GM21515 (cell line): Measurements from ENCODE around the gene CNTNAP2.
A peak's percentile ranks its signal among the peaks of the same experiment; 100 is the strongest.
"Not testable (repeated sequence)": the region's sequence is repeated elsewhere in the genome, so short reads cannot be mapped to it uniquely, and the experiment has no call there.

Source experiments
- ATAC-seq: cut with Tn5 transposase; IDR thresholded peaks from one replicate; pipeline ENCODE4 v1.9.1; 2021; ENCODE audit not compliant: unreplicated experiment

CNTNAP2 gene

DNA sequence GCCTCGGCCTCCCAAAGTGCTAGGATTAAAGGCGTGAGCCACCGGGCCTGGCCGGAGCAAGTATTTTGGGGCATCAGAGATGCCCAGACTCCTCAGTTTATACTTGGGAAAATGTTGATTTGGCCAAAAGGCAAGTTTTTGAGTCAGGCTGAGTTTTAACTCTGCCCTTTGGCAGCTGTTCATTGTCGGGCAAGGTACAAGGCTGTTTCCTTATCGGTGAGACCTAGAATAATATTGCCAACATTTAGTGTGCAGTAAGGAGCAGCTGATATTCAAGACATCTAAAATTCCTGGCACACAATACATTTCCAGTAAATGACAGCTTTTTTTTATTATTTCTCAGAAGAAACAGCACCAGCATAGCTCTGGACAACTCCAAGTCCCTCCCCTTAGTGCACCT is 2326.3 kb downstream of the CNTNAP2 start:
- no peak for ATAC-seq

GRCh38 chr7:148445260-148446044 is 2328.9 kb downstream of the CNTNAP2 start:
- ATAC-seq = no peak

DNA sequence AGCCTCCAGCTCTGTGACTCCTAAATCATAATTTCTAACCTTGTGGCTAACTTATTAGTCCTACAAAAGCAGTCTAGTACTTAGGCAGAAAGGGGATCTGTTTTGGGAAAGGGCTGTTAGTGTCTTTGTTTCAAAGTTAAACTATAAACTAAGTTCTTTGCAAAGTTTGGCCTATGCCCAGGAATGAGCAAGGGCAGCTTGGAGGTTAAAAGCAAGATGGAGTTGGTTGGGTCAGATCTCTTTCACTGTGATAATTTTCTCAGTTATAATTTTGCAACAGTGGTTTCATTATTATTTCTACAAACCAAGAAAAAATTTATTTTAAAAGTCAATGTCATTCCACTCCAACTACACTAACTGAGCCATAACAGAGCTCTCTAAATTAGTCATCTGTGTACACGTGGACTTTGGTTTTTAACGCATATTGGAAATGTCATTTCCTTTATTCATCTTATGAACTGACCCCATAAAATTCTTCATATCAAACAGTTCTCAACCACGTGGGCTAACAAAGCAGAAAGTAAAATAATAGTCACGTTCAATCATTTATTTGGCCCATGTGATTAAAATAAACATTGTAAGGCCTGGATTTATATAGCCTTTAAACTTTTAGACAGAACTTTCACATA is 2330.7 kb downstream of the CNTNAP2 start:
- ATAC-seq = peak; percentile 90

- not testable (repeated sequence) for ATAC-seq
These were observed 2334.9 kb downstream of the CNTNAP2 start for GRCh38 chr7:148451526-148451925.

DNA sequence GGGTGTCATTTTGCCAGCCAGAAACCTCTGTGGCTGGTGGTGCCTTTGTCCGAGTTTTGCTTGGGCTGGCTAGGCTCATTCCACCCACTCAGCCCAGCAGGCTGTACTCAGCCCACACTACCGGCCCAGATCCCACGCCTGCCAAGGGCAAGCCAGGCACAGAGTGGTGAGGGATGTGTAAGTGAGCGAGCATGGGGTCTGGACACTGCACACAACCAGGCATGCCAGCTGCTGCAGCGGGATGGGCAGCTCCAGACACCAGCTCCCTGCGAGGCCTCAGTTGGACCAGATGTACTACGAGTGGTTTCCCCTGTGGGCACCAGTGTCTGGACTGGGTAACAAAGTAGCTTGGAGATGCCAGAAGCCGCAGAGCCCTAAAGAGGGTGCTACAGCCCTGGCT is 2339.8 kb downstream of the CNTNAP2 start:
- ATAC-seq = no peak

DNA sequence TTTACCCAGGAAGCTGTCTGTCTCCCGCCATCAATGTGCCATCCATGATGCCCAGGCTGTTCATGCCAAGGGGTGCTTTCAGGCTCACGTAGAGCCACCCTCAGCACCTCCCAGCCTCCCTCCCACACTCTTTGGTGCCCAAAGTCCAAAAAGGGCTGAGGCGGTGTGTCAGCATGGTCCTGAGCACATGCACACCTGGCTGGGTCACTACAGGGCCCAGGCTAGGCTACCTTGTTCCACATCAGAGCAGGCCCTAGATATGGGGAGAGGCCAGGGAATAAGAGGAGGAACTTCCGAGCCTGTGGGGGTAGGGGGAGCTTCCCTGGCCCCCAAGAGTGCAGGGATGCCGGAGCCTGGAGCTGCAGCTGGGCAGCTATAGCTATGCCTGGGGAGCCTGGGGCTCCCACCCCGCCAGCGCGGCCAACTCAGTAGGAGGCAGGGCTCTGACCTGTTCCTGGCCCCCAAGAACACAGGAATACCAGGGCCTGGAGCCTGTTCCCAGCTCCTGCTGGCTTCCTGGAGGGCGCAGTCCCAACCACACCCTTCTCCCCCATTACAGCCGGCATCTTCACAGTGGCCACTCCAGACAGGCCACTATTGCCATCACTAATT is 2340.8 kb downstream of the CNTNAP2 start:
- ATAC-seq = no peak

DNA sequence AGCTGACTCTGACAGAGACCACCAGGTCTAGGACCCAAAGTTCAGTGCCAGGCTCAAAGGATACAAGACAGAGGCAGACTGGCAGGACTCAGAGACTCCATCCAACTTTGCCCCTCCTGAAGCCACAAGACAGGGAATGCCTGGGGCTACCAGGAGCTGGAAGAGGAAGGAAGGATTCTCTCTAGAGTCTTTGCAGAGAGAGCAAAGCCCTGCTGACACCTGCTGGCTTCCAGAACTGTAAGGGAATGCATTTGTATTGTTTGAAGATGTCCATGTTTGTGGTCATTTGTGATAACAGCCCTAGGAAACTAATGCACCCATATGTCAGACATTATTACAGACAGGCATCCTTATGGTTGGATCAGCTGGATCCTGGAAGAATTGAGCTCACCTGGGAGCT is 2341.7 kb downstream of the CNTNAP2 start:
- no peak for ATAC-seq

DNA sequence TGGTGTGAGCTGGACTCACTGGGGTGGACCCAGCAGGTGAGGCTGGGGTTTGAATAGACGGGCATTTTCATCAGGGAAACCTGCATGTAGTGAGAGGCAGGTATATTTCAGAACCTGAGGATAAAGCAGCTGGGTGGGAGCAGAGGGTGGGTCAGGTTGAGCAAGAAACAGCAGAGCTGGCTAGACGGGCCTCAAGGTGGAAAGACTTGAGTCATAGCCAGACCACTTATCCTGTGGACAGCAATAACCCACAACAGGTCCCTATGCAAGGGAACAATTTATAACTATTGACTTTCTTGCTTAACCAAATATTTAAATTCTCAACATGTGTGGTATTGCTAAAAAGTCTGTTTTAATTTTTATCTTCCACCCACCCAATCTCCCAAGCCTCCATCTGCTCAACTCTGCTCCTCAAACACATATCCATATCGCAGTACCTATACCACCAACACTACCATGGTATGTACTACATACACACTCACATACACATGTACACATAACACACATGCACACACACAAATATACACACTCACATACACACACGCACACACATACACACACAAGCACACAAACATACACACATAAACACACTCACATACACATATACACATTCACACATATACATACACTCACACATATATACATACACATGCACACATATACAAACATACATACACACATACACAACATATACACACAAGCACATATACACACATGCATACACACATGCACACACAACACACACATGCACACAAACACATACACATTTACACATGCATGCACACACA is 2345.0 kb downstream of the CNTNAP2 start:
- ATAC-seq = no peak

DNA sequence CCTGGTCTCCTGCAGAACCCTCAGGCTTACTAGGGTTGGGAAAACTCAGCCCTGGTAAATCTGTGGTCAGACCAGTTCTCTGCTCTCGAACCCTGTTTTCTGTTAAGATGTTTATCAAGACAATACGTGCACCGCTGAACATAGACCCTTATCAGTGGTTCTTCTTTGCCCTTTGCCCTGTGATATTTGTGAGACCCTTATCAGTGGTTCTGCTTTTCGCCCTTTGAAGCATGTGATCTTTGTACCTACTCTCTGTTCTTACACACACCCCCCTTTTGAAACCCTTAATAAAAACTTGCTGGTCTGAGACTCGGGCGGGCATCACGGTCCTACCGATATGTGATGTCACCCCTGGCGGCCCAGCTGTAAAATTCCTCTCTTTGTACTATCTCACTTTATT is 2346.2 kb downstream of the CNTNAP2 start:
- ATAC-seq = not testable (repeated sequence)

DNA sequence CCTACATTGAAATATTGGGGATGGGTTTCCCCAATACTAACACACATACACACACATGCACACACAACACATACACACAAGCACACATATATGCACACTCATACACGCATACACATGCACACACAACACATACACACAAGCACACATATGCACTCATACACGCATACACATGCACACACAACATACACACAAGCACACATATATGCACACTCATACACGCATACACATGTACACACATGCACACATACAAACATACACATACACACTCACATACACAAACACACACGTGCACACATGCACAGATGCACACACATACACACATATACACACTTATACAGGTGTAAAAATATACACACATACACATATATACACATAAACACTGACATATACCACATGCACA is 2346.6 kb downstream of the CNTNAP2 start:
- ATAC-seq = no peak

DNA sequence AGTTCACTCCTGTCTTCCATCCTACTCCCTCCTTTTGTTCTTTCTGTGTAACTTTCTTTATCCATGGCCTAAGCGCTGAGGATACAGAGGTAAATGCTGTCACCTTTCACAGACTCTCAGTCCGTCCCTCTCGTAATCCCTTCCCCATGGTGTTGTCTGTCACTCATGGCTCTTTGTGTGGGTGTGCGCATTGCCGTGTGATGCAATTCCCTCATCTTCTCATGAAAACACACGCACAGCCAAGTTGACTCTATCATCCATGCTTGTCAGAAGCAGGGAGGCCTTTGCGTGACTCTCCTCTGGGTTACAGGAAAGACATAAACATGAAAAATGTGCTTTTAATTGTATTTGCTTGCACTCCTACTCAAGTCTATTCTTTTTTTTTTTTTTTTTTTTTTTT is 2348.3 kb downstream of the CNTNAP2 start:
- no peak for ATAC-seq

DNA sequence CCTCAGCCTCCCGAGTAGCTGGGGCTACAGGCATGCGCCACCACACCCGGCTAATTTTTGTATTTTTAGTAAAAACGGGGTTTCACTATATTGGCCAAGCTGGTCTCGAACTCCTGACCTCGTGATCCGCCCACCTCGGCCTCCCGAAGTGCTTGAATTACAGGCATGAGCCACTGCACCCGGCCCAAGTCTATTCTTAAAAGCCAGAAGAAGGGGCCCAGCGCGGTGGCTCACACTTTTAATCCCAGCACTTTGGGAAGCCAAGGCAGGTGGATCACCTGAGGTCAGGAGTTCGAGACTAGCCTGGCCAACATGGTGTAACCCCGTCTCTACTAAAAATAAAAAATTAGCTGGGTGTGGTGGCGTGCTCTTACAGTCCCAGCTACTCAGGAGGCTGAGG is 2348.8 kb downstream of the CNTNAP2 start:
- not testable (repeated sequence) for ATAC-seq

DNA sequence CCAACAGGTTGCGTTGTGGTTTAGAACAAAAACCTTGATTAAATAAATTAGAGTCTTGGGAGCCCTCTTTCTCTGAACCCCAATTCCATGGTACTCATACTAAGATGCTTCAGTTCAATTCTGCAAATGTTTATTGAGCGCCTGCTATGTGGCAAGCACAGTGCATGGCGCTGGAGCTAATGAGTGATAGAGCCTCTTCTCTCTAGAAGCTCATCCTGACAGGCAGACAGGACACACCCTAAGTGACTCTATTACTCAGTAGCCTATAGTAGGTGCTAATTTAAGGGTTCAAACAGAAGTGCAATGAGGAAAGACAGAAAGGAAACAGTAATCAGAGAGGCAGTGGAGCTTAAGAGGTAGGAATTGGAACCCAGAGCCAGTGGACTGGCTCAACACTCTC is 2349.5 kb downstream of the CNTNAP2 start:
- no peak for ATAC-seq

- ATAC-seq = no peak
These were observed 2352.1 kb downstream of the CNTNAP2 start for GRCh38 chr7:148468700-148469098.
